ENCODE measurements around the gene CD63.

CD63 gene

DNA sequence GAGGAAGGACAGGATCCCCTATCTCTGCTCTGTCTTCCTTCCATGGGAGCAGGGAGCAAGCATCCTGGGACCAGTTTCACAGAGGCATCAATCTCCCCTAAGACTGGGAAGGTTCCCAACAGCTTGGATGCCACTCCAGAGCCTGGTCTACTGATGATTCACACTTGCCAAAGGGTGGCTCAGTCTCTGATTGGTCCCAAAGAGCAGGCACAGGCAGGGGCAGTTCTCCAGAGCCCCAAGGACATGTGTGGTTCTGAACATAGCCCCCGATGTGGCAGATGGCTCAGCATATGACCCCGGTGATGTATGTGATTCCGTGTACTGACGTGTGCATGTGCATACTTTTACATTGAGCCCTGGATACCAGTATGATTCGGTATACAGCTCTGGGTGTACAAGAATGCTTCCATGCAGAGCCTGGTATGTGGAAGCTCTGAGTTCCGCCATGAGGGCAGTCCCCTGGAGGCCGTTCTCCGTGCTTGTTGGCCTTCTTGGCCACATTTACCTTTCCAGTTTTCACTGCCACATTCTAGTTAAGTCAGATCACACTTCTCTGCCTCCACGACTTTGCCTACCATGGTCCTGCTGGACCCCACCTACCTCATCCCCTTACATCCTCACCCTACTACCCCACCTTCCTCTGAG, 42.3 kb downstream of the CD63 start:
- DNase-seq (ENCODE audit: low spot score), result peak; percentile 24

- no peak for DNase-seq (ENCODE audit: low spot score)
Measured at GRCh38 chr12:55685671-55686070, 43.1 kb downstream of the CD63 start.

DNA sequence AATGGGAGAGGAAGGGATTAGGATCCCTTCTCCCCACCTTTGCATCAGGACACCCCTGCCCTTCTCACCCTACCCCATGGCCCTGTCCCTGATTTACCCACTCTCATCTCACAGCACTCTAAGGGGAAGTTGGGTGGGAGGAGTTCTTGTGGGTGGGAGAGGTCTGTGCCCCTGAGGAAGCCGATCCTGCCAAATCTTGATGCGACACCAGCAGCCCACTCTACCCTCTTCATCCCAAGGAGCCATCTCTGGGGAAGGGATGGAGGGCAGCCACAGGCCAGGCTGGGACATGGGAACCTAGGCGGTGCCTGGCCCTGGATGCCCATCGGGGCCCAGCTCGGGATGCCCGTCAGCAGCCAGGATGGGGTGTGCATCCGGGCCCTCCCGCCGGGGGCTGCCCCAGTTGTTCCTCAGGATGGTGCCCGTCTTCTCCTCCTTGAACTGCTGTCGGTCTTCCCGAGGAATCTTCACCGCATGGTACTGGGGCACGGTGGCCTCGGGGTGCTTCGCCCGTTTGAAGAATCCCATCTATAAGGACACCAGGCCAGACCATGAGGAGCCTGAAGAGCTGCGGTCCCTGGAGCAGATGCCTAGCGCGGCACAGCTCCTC, 43.9 kb downstream of the CD63 start:
- no peak for DNase-seq (ENCODE audit: low spot score)

- no peak for DNase-seq (ENCODE audit: low spot score)
Measured at GRCh38 chr12:55683676-55684075, 45.1 kb downstream of the CD63 start.

DNA sequence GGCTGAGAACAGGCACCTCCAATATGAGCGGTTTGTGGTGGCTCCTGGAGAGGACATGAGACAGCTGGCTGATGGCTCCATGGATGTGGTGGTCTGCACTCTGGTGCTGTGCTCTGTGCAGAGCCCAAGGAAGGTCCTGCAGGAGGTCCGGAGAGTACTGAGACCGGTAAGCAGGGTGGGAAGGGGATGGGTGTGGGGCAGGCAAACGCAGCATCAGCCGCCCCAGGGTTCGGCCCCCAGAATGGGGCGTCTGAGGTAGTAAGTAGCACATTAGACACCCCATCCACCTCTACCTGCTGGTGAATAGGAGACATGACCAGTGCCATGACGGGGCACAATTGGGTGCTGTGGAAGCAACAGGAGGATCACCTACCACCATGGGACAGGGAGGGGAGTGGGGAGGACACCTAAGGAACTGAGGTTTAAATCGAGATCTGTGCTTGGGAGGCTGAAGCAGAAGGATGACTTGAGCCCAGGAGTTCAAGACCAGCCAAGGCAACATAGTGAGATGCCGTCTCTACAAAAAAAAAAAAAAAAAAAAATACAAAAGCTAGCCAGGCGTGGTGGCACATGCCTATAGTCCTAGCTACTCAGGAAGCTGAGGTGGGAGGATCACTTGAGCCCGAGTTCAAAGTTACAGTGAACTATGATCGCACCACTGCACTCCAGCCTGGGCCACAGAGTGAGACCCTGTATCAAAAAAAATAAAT, 46.6 kb downstream of the CD63 start:
- no peak for DNase-seq (ENCODE audit: low spot score)

GRCh38 chr12:55681142-55682077, 47.4 kb downstream of the CD63 start:
- peak; percentile 56 for DNase-seq (ENCODE audit: low spot score)

DNA sequence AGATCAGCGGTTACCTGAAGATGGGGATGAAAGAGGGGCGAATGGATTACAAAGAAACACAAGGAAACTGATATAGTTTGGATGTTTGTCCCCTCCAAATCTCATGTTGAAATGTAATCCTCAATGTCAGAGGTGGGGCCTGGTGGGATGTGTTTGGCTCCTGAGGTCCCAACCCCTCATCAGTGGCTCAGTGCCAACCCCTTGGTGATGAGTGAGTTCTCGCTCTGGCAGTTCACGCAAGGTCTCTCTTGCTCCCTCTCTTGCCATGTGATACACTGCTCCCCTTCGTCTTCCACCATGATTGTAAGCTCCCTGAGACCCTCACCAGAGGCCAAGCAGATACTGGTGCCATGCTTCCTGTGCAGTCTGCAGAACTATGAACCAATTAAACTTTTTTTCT, 49.1 kb downstream of the CD63 start:
- no peak for DNase-seq (ENCODE audit: low spot score)

DNA sequence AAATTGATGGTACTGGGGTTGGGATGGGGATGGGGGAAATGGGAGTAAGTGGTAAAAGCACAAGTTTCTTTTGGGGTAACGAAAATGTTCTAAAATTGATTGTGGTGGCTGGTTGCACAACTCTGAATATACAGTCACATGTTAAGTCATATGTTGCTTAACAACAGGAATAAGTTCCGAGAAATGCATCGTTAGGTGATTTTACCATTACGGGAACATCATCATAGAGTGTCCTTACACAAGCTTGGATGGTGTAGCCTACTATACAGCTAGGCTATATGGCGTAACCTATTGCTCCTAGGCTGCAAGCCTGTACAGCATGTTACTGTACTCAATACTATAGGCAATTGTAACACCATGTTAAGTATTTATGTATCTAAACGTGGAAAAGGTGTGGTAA, 52.1 kb downstream of the CD63 start:
- DNase-seq (ENCODE audit: low spot score), result no peak

DNA sequence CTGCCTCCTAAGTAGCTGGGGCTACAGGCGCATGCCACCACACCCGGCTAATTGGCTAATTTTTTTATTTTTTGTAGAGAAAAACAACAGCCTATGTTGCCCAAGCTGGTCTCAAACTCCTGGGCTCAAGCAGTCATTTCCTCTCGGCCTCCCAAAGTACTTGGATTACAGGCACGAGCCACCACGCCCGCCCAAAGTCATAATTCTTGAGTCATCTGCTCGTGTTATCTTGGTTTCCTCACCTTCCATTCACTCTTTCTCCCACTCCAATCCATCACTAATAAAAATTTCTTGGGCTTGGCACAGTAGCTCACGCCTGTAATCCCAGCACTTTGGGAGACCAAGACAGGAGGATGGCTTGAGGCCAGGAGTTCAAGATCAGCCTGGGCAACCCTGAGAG, 53.1 kb downstream of the CD63 start:
- no peak for DNase-seq (ENCODE audit: low spot score)

Measured in AG08395 (cell line).